Epithelial cell of esophagus (primary cell): ENCODE results near the gene FBXO44.
A peak's percentile ranks its signal among the peaks of the same experiment; 100 is the strongest.
"Not testable (repeated sequence)": the region's sequence is repeated elsewhere in the genome, so short reads cannot be mapped to it uniquely, and the experiment has no call there.

Source experiments
- DNase-seq: peaks from one replicate; pipeline ENCODE4 v3.0.0; 2010; ENCODE audit warnings: low read depth
- H3K4me3 ChIP-seq: 2 replicates; pipeline ENCODE4 v1.5.1; 2011; ENCODE audit warnings: mild to moderate bottlenecking, low read length, control low read depth
- TF ChIP-seq, protein P1 (sequence below): IDR thresholded peaks from 2 replicates; pipeline ENCODE4 v1.5.1; 2011; ENCODE audit warnings: low read depth, mild to moderate bottlenecking, low read length, control low read depth, inconsistent platforms; ENCODE audit not compliant: insufficient read depth; ENCODE audit errors: missing control alignments

Gene FBXO44

DNA sequence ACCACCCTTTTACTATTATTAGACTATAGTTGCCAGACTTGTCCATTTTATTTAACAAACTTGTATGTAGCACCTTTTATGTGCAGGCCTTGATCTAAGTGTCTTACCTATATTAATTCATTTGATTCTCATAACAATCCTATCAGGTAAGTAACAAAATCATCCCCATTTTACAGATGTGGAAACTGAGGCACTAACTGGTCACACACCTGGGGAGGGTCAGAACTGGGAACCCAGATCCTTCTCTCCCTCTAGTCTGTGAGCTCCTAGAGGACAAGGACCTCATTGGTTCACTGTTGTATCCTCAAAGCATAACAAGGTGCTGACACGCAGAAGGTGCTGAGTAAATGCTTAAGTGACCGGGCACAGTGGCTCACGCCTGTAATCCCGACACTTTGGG is 15.3 kb upstream of the FBXO44 start:
- H3K4me3 ChIP-seq, result no peak overlapping the region
- no peak for DNase-seq
- TF ChIP-seq, protein P1, sequence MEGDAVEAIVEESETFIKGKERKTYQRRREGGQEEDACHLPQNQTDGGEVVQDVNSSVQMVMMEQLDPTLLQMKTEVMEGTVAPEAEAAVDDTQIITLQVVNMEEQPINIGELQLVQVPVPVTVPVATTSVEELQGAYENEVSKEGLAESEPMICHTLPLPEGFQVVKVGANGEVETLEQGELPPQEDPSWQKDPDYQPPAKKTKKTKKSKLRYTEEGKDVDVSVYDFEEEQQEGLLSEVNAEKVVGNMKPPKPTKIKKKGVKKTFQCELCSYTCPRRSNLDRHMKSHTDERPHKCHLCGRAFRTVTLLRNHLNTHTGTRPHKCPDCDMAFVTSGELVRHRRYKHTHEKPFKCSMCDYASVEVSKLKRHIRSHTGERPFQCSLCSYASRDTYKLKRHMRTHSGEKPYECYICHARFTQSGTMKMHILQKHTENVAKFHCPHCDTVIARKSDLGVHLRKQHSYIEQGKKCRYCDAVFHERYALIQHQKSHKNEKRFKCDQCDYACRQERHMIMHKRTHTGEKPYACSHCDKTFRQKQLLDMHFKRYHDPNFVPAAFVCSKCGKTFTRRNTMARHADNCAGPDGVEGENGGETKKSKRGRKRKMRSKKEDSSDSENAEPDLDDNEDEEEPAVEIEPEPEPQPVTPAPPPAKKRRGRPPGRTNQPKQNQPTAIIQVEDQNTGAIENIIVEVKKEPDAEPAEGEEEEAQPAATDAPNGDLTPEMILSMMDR, result no peak

DNA sequence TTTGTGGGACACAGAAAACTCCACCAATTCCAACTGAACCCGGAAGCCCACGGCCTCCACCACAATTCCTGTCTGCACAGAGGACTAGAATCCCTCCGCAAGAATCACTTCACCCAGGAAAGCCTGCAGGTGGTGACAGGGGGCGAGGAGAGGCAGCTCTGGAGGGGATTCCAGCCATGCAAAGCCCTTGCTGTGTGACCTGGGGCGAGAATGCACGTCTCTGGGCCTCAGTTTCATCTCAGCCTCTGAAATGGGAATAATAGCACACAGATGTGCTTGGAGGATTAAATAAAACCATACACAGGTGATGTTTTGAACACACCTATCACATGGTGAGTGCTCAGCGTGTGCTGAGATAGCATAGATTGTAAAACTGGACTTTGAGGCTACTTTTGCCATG is 14.6 kb upstream of the FBXO44 start:
- DNase-seq, result no peak
- TF ChIP-seq, protein P1, result no peak
- no peak overlapping the region for H3K4me3 ChIP-seq

DNA sequence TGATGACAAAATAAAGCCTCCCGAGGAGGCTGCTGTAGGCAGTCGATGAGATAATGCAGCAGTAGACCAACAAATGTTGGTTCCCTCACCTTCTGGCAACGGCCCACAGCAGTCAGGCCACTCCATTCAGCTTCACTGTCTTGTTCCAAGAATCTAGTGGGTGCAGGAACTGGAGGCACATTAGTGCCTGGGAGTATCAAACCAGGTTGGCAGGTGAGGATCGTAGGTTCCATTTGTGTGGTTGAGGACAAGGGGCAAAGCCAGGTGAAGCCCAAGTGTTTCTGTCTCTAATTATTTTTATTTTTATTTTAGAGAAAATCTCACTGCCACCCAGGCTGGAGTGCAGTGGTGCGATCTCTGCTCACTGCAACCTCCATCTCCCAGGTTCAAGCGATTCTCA is 13.7 kb upstream of the FBXO44 start:
- no peak overlapping the region for H3K4me3 ChIP-seq
- TF ChIP-seq, protein P1, result no peak
- DNase-seq, result no peak

DNA sequence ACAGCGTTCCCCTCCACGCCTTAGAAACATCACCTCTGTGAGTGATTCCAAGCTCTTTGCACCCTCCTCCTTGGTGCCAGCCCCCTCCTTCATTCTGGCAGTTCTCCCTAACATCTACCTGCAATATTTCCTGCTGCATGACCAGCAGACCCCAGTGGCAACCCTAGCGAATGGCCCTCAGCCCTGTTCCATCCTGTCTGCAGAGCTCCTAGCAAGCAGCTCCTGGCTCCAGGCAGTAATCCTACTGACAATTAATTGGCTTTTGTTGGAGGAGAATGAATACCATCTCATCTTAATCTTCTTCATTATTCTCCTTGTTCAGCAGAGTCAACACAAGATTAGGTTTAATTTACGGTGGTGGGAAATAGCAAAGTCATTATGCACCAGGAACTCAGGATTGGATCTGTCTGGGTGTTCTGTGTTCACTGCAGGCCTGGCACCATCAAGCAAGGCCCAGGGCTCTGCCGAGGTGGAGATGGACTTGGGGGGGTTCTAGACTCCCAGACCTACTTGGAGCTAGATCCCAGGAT is 12.8 kb upstream of the FBXO44 start:
- TF ChIP-seq, protein P1, result no peak
- no peak overlapping the region for H3K4me3 ChIP-seq
- no peak for DNase-seq

DNA sequence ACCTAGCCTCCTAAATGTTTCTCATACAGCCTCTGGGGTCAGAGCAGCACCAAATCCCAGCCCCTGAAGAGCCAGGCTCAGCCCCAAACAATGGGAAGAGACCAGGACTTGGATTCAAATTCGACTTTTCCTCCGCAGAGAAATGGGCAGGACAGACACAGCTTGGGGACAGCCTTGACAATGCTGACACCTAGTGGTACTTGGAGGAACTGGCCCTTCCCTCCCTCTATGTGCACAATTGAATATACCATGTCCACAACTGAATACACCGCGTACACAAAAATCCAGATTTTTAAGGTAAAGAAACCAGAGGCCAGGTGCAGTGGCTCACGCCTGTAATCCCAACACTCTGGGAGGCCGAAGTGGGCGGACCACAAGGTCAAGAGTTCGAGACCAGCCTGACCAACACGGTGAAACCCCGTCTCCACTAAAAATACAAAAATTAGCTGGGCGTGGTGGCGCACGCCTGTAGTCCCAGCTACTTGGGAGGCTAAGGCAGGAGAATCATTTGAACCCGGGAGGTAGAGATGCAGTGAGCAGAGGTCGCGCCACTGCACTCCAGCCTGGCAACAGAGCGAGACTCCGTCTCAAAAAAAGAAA is 12.2 kb upstream of the FBXO44 start:
- TF ChIP-seq, protein P1, result peak; percentile 96
- DNase-seq, result peak; percentile 71
- not testable (repeated sequence) for H3K4me3 ChIP-seq

DNA sequence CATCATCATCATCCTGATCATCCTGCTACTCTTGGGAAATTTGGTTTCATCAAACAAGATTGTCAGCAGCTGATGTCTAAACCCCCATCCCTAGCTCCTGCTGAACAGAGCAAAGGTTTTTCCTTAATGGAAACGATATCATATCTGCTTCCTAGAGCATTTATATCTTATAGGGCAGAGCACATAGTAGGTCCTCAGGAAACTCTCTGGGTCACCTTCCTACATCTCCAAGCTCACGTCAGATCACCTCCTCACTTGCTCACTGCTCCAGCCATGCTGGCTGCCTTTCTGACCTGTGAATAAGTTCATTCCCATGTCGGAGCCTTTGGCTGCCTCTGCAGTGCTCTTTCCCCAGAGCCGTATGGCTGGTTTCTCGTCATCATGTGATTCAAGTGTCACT is 10.9 kb upstream of the FBXO44 start:
- no peak for DNase-seq
- TF ChIP-seq, protein P1, result no peak
- H3K4me3 ChIP-seq, result no peak overlapping the region

DNA sequence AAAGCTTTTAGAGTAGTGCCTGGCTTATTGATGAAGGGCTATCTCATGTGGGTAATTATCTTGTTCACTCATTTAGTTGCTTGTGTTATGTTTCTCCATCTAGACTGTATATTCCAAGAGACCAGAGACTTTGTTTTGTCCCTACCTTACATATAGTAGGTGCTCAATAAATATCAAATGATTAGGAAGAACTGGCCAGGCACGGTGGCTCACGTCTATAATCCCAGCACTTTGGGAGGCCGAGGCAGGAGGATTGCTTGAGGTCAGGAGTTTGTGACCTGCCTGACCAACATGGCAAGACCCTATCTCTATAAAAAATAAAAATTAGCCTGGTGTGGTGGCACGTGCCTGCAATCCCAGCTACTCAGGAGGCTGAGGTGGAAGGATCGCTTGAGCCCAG is 9.4 kb upstream of the FBXO44 start:
- no peak overlapping the region for H3K4me3 ChIP-seq
- DNase-seq, result no peak
- TF ChIP-seq, protein P1, result no peak
